ENCODE results near the gene STARD3NL.

GRCh38 chr7:38242814-38243213, 64.8 kb downstream of the STARD3NL start:
- TF ChIP-seq CTCF (IDR thresholded peaks at IDR 0.05) (no peak), EP300 (IDR thresholded peaks at IDR 0.05) (no peak), POLR2A (IDR thresholded peaks at IDR 0.05) (no peak)

All from tibial nerve (tissue), 4 donors.